AG04449 (cell line): ENCODE data around the gene DAPK3.
"Not testable (repeated sequence)": the region's sequence is repeated elsewhere in the genome, so short reads cannot be mapped to it uniquely, and the experiment has no call there.

ENCODE experiments used
- CTCF ChIA-PET: fragments of 350-600 bp; formaldehyde crosslinking; extraction: SDS; loops from one replicate; lab custom pipeline; 2021; ENCODE audit warnings: antibody characterized with exemption; lab: Yijun Ruan, JAX
- POLR2A ChIA-PET: fragments of 400-600, 350-600 bp; formaldehyde crosslinking; extraction: SDS; loops from one replicate; lab custom pipeline; 2020; ENCODE audit warnings: antibody characterized with exemption, inconsistent platforms; lab: Yijun Ruan, JAX
- DNase-seq: peaks from one replicate; pipeline ENCODE4 v3.0.0-alpha.2; 2010; ENCODE audit warnings: low read depth, low spot score
- H3K4me3 ChIP-seq: 2 replicates; pipeline ENCODE4 v1.5.1; 2011; ENCODE audit warnings: low read depth, mild to moderate bottlenecking, control low read depth, low read length
- TF ChIP-seq, protein P1 (sequence below): IDR thresholded peaks from one replicate; pipeline ENCODE4 v1.5.1; 2011; ENCODE audit warnings: mild to moderate bottlenecking, moderate library complexity, low read length, control low read depth, inconsistent platforms; ENCODE audit not compliant: insufficient read depth; ENCODE audit errors: missing control alignments

DAPK3 gene

DNA sequence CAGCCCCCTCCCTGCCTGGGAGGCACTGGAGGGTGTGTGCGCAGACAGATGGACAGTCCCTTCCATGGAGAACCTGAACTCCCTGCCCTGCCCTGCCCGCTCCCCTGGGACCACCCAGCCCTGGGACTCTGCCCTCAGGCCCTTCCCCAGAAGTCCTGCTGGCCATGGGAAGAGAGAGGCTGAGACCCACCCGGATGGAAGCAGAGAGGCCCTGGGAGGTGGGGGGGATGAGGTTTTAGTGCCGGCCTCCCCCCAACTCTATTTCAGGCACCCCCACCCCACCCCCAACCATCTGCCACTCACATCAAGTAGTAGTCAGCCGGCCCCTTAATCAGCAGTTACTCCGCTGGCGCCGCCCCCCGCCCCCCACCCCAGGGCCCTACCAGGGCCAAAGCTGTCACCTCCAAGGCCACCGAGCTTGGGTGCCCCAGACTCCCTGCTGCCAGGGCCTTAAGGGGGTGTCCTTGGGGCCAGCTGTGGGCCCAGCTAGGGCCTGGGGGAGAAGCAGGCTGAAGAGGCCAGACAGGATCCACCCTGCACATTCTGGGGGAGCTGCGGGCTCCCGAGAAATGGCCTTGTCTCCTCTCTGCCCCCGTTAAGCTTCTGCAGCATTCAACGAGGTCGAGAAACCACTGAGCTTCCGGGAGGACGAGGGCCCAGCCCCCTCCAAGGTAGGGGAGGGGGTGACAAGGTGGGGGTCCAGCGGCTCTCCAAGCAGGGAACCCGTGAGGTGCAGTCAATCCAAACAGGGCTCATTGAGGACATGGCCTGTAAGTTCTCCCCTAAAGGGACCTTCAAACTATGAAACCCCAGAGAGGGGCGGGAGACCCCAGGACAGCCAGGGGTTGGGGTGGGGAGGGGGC is 20.7 kb downstream of the DAPK3 start:
- TF ChIP-seq, protein P1, sequence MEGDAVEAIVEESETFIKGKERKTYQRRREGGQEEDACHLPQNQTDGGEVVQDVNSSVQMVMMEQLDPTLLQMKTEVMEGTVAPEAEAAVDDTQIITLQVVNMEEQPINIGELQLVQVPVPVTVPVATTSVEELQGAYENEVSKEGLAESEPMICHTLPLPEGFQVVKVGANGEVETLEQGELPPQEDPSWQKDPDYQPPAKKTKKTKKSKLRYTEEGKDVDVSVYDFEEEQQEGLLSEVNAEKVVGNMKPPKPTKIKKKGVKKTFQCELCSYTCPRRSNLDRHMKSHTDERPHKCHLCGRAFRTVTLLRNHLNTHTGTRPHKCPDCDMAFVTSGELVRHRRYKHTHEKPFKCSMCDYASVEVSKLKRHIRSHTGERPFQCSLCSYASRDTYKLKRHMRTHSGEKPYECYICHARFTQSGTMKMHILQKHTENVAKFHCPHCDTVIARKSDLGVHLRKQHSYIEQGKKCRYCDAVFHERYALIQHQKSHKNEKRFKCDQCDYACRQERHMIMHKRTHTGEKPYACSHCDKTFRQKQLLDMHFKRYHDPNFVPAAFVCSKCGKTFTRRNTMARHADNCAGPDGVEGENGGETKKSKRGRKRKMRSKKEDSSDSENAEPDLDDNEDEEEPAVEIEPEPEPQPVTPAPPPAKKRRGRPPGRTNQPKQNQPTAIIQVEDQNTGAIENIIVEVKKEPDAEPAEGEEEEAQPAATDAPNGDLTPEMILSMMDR: no peak
- no peak for DNase-seq
- ChIA-PET POLR2A (interaction anchor here (0.5 to 1.5 kb wide), 2 partner anchors 12 to 35 kb away, joined by 3 read pairs; partner anchors contain the start of gene EEF2), CTCF (no interaction called here)
- no peak overlapping the region for H3K4me3 ChIP-seq

DNA sequence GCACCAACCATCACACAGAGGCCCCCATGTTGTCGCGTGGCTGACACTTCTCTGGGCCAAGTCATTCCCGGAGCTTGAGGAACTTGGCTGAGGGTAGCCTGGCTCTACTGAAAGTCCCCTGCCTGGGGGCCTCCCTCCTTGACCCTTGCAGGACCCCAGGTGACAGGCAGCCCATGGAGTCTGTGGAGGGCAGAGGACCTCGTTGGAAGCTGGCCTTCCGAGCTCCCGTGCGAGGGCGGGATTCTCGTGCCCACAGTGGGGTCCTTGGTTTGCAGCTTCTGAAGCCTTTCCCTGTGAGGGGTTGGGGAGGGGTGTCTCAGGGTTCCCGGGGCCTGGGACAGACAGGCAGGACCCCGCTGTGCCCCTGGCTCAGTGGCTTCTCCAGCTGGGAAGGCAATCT is 21.6 kb downstream of the DAPK3 start:
- H3K4me3 ChIP-seq: no peak overlapping the region
- TF ChIP-seq, protein P1: no peak
- no peak for DNase-seq
- POLR2A ChIA-PET: no interaction called here
- CTCF ChIA-PET: no interaction called here

DNA sequence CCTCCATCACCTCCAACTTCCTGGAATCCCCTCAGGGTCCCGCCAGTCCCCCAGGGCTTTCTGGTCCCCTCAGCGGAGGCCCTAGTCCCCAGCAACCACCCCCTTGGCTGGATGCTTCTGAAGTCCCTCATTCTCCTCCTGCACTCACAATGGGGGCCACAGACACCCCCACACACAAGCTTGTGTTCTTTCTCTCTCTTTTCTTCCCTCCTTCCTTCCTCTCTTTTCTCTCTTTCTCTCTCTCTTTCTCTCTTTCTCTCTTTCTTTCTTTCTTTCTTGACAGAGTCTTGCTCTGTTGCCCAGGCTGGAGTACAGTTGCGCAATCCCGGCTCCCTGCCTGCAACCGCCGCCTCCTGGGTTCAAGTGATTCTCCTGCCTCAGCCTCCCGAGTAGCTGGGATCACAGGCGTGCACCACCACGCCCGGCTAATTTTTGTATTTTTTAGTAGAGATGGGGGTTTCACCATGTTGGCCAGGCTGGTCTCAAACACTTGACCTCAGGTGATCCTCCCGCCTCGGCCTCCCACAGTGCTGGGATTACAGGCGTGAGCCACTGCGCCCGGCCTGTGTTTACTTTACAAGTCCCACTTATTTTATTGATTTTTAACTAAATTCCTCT is 23.5 kb downstream of the DAPK3 start:
- POLR2A ChIA-PET: interaction anchor here (0.6 kb wide), 1 partner anchor 13 kb away, joined by 3 read pairs; no protein-coding TSS in a partner anchor
- CTCF ChIA-PET, DNase-seq, H3K4me3 ChIP-seq: not testable (repeated sequence)

DNA sequence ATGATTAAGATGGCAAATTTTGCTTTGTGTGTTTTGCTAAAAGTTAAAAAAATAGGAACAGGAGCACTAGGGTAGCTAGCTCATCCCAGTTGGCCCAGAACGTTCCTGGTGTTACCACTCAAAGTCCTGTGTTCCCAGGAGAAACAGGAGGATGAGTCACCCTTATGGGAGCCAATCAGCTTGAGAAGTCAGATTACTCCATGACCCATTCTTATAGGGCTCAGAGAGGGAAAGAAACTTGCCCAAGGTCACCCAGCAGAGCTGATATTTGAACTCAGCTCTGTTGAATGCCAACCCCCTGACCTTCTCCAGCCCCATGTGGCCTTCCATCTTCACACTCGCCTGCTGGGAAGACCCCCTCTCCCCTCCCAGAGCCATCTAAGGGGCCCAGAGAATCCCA is 25.1 kb downstream of the DAPK3 start:
- TF ChIP-seq, protein P1: no peak
- ChIA-PET POLR2A (interaction anchor here (1.1 kb wide), 1 partner anchor 23 kb away, joined by 5 read pairs; no protein-coding TSS in a partner anchor), CTCF (interaction anchor here (0.9 kb wide), 1 partner anchor 13 kb away, joined by 4 read pairs; the partner anchor contains the start of gene NMRK2)
- no peak overlapping the region for H3K4me3 ChIP-seq
- DNase-seq: no peak

DNA sequence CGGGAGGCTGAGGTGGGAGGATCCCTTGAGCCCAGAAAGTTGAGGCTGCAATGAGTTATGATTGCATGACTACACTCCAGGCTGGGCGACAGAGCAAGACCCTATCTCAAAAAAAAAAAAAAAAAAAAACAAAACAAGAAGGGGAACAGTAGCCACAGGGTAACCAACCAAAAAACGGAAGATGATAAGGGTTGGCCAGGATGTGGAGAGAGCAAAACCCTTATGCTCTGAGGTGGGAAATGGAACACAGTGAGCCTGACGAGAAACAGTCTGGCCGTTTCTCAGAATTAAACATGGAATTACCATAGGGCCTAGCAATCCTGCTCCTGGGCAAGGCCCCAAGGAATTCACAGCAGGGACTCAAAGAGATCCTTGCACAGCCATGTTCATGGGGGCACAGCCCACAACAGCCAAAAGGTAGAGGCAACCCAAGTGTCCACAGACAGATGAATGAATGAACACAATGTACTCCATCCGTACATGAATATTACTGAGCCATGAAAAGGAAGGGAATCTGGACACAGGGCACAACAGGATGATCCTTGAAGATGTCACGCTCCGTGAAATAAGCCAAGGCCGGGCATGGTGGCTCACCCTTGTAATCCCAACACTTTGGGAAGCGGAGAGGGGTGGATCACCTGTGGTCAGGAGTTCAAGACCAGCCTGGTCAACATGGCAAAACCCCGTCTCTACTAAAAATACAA is 26.7 kb downstream of the DAPK3 start:
- DNase-seq: no peak
- POLR2A ChIA-PET: no interaction called here
- CTCF ChIA-PET: no interaction called here
- H3K4me3 ChIP-seq: no peak overlapping the region
- TF ChIP-seq, protein P1: no peak

DNA sequence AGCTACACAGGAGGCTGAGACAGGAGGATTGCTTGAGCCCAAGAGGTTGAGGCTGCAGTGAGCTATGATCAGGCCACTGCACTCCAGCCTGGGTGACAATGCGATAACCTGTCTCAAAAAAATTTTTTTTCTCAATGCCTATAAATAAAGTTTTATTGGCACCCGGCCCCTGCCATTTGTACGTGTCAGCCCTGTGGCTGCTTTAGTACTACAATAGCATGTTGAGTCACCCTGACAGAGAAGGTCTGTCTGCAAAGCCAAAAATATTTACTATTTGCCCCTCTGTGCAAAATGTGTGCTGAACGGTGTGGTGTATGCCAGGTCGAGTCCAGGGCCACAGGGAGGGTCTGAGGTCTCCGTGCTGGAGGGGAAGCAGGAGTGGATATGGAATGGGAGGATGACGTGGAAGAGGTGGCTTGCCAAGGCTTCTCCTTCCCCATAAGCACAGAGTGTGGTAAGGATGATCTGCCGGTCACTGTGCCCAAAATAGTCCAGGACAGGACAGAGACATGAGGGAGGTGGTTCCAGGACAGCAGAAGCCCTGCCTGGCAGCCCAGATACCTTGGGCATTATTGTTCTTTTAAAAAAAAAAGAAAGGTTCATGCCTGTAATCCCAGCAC is 28.0 kb downstream of the DAPK3 start:
- ChIA-PET POLR2A (no interaction called here), CTCF (no interaction called here)
- TF ChIP-seq, protein P1: no peak
- no peak for DNase-seq
- no peak overlapping the region for H3K4me3 ChIP-seq

GRCh38 chr19:3938300-3938950 is 32.5 kb downstream of the DAPK3 start:
- CTCF ChIA-PET, DNase-seq, H3K4me3 ChIP-seq, POLR2A ChIA-PET: not testable (repeated sequence)
